GM23248 (cell line): ENCODE measurements around the gene GON4L.

Experiments used
- EZH2 ChIP-seq: fragments of 200-600 bp; sonication (generic); IDR thresholded peaks from 2 replicates; pipeline ENCODE4 v1.6.1; 2018; ENCODE audit warnings: antibody characterized with exemption, mild to moderate bottlenecking; ENCODE audit not compliant: insufficient read depth, poor library complexity, severe bottlenecking
- EZH2phosphoT487 ChIP-seq: fragments of 200-600 bp; sonication (generic); IDR thresholded peaks from 2 replicates; pipeline ENCODE4 v1.6.1; 2018; ENCODE audit warnings: antibody characterized with exemption, moderate library complexity, mild to moderate bottlenecking, low read depth; ENCODE audit not compliant: insufficient read depth

DNA sequence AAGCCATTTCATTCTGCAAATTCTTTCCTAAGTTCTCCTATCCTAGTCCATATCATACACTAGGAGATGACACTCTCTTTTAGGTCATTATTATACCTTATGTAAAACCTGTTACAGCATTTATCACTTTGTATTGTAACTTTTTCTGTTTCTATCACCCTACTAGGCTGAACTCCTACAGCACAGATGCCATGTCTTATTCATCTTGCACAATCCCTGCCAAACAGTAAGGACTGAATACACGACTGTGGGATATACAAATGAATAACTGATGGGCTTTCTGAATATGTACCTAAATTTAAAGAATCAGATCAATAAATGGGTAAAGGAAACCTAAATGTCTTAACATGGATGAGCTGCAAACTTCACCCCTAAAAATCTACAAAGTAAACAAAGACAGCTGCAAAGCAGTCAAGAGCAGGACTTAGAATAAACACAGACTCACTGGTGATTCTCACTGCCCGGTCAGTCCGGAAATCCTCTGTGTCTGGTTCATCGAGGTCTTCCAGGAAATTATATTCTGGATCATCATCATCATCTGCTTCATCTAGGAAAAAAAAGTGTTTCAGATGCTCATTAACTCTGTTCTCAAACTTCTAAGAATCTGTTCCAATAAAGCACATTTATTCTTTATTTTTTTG lies 62.3 kb downstream of the GON4L start:
- TF ChIP-seq EZH2phosphoT487 (no peak), EZH2 (no peak)
